ENCODE data around the gene IL17RA.

DNA sequence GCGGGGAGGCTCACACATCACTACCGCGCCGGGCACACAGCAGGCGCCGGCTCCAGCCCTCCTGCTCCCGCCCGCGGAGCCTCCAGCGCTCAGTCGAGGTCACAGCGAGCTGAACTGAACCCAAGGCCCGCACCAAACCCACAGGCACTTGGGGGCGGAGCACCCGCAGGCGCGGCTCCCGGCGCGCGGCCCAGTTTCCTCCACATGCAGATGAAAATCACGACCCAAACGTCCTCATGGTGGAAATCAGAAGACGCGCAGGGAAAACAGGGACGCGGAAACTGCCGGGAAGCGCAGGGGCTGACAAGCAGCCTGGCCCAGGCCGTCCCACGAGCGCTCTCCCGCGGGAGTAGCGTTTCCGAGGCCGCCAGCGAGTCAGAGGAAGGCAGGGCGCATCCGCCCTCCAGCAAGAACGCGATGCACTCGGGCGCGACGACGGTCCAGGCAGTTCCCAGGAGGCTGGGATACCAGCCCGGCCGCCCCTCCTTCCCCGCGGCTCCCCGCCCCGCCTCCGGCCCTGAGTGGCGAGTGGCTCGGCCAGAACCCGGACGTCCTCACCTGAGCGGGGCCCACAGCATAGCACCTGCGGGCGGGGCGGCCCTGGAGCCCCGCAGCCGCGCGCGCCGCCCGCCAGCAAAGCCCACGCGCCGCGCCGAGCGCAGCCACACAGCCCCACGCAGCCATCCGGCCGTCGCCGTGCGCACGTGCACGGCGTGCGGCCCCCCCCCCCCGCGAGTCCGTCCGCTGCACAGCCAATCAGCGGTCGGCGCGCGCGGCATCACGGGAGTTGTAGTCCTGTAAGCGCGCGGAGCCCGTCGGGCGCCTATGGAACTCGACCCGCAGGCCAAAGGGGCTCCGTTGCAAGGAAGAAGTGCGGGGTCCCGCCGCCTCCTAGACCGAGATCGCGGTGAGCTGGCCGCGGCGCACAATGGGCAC is 74.0 kb downstream of the IL17RA start, which contains the start of gene HDHD5:
- TF ChIP-seq CTCF (IDR thresholded peaks at IDR 0.05; ENCODE audit: insufficient read depth, low read depth, low read length) (no peak), EZH2 (IDR thresholded peaks at IDR 0.05; ENCODE audit: insufficient read depth, low read length) (no peak)

Data from astrocyte (in vitro differentiated cells and primary cell).